Activated CD4-positive, alpha-beta T cell treated with anti-CD3 and anti-CD28 coated beads, Interleukin-2, Interleukin-6, amounts not matched to agents 100 ng/mL and 50 ng/mL, durations not matched to agents 16 hours and 8 hours (primary cell): ENCODE results near the gene GRIN1.
"Not testable (repeated sequence)": the region's sequence is repeated elsewhere in the genome, so short reads cannot be mapped to it uniquely, and the experiment has no call there.

ENCODE experiments used
- DNase-seq: peaks from one replicate; pipeline ENCODE4 v3.0.0-alpha.2; 2020

The GRIN1 gene

DNA sequence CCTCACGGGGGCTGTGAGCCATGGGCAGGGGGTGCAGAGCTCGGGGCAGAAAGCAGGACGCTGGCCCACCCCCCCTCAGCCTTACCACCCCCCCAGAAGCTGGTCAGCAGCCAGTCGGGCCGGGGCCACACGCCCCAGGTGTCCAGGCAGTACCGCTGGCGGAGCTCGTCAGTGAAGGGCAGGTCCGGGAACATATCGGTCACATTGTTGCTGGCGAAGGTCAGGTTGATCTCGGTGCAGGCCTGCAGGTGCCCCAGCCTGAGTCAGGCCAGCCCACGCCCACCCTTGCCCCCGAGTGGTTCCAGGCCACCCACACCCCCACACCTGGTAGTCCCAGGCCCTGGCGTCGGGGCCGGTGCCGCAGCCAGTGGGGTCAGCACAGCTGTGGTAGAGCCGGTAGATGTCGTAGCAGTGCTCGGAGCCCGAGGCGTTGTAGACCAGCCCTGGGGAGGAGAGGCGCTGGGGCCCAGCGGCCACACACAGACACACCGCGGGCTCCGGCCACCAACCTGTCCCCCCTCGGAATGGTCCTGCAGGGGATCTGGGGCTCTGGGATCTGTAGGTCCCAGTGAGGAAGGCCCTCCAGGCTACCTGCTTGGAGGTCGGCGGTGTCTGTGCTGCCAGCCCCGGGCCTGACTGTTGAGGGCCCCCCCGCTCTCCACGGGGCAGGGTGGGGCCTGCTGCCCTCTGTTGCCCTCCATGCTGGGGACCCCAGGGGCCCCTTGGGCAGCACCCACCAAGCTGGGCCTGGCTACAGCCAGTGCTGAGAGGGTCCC lies 27.0 kb upstream of the GRIN1 start:
- DNase-seq: no peak

DNA sequence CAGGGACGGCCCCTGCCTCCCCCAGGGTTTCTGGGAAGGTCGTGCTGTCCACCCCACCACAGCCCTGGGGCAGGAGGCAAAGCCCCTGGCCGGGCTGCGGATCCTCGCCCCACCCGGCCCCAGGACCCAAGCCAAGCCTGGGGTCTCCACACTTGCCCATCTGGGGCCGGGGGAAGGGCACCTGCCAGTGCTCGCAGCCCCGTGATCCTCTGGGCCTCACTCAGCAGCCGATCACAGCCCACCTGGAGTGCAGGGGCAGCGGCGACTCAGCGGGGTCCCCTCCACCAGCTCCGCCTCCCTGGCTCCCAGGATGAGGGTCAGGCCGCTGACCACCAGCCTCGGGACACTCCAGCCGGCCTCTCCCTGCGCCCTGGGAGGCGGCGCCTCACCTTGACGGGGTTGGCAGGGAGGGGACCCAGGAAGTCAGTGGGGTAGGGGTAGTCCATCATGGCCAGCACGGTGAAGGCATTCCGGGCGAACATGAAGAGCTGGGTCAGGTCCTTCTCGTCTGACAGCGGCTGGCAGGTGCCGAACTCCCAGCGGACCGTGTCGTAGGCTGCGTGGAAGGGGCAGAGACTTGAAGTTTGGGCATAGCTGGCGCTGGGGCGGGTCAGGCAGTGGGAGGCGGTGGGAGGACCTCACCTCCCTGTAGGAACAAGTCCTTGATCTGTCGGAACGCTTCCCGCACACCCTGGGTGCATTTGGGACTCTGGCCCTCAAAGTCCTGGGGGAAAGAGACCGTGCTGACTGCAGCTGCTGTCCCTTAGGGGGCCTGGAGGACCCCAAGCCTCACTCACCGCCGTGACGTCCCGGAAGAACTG lies 26.2 kb upstream of the GRIN1 start:
- DNase-seq: no peak

DNA sequence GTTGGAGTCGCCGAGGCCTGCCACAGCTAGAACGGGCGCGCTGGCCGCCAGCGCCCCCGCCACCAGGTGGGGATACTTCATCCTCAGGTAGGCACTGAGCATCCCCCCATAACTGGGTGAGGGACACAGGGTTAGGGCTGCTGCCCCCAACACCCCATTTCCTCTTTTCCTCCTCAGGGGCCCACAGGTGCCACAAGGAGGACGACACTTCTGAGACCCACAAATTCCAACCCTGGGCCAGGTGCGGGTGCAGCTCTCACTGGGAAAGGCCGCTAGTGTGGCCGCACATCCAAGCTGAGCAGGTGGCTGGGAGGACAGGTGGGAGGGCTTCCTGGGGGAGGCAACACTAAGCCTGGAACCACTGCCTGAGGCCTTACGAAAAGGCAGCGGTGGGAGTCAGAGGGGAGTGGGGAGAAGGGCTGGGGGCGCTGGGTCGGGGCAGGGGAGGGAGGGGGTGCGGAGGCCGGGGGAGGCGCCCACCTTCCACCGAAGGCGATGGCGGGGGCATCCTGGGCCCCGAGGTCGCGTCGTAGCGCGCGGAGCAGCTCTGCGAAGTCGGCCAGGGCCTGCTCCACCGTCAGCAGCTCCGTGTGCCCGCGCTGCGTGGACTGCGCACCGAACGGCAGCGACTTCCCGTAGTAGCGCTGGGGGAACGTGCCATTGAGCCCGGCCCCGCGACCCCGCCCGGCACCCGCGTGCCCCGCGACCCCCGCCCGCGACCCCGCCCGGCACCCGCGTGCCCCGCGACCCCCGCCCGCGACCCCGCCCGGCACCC lies 25.4 kb upstream of the GRIN1 start:
- DNase-seq: no peak

DNA sequence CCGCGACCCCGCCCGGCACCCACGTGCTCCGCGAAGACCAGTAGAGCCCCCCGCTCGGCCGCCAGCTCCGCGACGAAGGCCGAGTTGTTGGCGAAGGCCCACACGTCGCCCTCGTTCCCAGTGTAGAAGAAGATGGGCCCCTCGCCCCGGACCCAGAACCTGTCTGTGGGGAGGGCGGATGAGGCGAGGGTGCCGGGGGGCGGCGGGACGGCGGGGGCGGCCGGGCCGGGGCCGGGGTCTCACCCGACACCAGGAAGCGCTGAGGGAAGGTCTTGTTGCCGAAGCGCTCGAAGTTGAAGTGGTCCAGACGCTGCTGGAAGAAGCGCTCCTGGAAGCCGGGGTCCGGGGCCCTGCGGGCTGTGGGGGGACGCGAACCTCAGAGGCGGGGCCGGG lies 24.7 kb upstream of the GRIN1 start:
- no peak for DNase-seq

DNA sequence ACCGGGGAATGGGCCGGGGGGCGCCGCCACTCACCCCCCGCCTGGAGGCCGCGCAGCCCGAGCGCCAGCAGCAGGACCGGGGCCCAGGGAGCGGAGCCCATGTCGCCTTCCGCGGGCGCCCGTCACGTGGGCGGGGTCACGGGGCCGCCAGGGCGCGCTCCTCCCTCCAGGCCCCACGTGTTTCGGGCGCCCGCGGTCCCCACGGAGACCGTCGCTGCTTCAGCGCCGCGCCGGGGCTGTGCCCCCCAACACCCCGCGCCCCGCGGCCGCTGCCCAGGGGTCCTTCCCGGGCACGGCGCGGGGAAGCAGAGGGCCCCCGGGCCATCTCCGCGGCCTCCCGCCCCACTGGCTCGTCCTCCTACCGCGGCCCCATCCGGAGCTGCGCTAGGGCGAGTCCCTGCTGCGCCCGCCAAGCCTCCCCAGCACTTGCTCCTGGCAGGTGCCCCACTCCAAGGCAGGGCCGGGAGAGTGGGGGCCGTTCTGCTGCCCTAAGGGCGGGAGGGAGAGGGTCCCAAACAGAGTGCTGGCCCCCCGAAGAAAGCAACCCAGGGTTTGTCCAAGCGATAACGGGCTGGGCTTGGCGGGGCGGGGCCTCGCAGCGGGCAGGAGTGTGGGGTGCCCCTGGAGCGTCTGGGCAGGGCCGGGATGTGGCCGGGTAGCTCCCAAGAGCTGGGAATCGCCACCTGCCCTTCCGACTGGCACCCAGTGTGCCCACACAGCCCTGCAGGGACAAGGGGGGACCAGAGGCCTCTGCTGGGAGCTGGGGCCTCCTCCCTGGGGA lies 24.2 kb upstream of the GRIN1 start, which contains the start of gene DPP7:
Gene DPP7, minus strand, starts transcription at position 121 of the 781 bp plus-strand sequence. Its CDS starts 20 bp downstream, at position 101.
- peak; percentile 85 for DNase-seq

DNA sequence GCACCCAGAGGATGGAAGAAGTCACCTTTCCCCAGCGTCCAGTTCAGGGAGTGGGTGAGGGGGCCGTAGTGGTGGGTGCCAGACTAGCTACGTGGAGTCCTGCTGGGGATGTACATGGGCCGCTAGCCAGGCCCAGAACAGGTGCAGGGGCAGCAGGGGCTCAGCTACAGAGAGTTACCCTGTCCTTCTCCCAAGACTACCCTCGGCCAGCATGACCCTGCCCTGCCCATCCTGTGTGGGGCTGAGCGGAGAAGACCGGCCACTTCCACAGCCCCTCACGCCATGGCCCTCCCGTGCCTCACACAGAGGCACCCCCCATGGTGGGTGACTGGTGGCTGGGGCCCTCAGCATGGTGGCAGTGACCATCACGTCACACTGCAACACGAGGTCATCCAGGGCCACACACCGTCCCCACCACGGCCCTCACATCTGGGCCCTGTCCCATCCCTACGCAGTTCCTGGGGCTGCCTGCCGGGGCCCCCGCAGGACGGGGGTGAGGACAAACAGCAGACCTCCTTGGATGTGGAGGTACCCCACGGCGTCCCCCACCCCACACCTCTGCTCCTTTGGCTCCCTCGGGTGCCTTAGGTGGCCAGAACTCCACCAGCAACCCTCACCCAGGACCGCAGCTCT lies 23.4 kb upstream of the GRIN1 start:
- DNase-seq: no peak

DNA sequence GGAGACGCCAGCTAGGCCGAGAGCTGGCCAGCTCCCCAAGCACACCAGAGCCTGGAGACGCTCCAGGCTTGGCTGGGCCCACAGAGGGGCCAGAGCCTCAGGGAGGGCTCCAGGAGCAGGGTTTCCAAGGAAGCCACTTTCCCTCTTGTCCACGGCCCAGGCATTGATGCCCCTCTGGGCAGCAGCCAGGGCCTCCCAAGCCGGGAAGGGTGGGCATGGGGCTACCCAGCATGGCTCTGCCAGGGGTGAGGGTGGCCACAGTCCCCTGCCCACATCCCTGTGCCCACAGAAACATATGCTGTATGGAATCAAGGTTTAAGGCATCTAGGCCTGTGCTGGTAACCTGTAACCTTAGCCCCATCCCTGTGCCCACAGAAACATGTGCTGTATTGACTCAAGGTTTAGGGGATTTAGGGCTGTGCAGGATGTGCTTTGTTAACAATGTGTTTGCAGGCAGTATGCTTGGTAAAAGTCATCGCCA lies 22.9 kb upstream of the GRIN1 start:
- no peak for DNase-seq

DNA sequence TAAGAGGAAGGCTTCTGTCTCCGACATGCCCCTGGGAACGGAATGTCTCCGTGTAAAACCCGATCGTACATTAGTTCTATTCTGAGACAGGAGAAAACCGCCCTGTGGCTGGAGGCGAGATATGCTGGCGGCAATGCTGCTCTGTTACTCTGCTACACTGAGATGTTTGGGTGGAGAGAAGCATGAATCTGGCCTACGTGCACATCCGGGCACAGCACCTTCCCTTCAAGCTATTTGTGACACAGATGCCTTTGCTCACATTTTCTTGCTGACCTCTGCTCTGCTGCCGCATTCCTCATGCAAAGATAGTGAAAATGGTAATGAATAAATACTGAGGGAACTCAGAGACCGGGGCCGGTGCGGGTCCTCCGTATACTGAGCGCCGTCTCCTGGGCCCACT lies 22.2 kb upstream of the GRIN1 start:
- DNase-seq: no peak

DNA sequence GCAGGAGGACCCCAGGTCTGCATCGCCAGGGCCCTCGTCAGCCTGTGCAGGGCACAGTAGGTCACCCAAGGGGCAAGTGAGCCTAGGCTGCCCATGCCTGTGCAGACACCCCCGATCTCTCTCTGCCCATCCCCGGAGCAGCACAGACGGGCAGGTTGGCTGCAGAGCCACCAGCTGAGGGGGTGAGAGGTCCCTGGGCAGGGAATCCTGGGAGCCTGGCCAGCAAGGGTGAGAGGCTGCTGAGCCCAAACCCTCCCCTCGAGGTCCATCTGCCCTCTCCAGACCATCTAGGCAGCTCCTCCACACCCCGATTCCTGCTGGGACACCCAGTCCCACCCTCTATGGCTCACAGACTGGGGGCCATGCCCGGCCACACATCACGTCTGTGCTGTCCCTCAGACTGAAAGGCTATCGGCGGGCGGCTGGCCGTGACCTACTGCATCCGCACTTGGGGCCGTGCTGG lies 21.7 kb upstream of the GRIN1 start:
- DNase-seq: no peak

DNA sequence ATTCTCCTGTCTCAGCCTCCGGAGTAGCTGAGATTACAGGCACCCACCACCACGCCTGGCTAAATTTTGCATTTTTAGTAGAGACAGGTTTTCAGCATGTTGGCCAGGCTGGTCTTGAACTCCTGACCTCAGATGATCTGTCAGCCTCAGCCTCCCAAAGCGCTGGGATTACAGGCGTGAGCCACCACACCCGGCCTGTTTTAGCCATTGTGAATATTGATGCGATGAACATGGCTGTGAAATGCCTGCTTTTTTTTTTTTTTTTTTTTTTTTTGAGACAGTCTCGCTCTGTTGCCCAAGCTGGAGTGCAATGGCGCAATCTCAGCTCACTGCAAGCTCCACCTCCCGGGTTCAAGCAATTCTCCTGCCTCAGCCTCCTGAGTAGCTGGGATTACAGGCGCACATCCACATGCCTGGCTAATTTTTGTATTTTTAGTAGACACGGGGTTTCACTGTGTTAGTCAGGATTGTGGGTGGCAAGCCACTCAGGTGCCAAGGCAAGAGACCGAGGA lies 20.8 kb upstream of the GRIN1 start:
- DNase-seq: not testable (repeated sequence)

DNA sequence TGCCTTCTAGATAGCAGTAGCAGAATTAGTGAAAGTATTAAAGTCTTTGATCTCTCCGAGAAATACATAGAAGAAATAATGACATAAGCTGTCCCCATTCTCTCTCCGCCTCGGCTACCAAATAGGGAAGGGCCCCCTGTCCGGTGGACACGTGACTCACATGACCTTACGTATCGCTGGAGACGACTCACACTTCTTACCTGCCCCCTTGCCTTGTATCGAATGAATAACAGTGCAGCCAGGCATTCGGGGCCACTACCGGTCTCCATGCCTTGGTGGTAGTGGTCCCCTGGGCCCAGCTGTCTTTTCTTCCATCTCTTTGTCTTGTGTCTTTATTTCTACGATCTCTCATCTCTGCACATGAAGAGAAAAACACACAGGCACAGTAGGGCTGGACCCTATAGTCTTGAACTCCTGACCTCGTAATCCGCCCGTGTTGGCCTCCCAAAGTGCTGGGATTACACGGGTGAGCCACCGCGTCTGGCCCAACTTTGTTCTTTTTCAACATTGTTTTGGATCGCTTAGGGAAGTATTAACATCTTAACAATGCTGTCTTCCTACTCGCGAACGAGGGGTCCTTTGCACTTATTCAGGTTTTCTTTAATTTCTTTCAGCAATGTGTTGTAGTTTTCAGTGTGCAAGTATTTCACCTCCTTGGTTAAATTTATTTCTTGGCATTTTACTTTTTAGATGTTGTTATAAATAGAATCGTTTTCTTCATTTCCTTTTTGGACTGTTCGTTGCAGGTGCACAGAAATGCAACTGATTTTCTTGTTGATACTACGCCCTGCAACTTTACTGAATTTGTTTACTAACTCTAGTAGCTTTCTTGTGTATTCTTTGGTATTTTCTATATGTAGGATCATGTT lies 16.8 kb upstream of the GRIN1 start:
- DNase-seq: not testable (repeated sequence)

DNA sequence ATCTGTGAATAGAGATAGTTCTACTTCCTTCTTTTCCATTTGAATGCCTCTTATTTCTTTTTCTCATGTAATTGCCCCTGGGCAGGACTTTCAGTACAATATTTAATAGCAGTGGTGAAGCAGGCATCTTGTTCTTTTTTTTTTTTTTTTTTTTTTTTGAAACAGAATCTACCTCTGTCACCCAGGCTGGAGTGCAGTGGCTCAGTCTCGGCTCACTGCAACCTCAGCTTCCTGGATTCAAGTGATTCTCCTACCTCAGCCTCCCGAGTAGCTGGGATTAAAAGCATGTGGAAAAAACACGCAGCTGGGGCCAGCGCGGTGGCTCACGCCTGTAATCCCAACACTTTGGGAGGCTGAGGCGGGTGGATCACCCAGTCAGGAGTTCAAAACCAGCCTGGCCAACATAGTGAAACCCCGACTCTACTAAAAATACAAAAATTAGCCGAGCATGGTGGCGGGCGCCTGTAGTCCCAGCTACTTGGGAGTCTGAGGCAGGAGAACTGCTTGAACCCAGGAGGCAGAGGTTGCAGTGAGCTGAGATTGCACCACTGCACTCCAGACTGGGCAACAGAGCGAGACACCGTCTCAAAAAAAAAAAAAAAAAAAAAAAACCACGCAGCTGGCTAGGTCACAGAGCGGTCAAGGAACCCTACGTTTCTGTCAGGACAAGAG lies 16.0 kb upstream of the GRIN1 start:
- DNase-seq: not testable (repeated sequence)

DNA sequence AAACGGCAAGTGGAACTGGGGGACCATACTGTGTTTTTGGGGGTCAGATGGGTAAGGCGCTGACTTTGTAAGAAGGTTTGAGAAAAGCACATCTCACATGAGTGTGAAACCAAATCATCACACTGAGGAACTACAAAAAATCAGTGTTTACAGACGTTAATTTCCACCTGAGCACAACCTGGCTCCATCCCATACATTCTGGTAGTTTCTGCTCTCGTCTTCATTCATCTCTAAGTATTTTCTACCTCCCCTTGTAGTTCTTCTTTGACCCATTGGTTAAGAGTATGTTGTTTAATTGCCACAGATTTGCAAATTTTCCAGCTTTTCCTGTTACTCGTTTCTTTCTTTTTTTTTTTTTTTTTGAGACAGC lies 15.5 kb upstream of the GRIN1 start:
- no peak for DNase-seq

DNA sequence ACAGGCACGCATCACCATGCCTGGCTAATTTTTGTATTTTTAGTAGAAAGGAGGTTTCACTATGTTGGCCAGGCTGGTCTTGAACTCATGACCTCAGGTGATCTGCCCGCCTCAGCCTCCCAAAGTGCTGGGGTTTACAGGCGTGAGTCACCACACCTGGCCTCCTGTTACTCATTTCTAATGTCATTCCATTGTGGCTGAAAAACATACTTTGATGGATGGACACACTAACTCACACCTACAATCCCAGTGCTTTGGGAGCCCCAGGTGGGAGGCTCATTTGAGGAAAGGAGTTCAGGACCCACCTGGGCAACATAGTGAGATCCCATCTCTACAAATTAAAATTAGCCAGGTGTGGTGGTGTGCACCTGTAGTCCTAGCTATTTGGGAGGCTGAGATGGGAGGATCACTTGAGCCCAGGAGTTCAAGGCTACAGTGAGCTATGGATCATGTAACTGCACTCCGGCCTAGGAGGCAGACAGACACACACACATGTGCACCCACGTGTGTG lies 14.9 kb upstream of the GRIN1 start:
- not testable (repeated sequence) for DNase-seq

DNA sequence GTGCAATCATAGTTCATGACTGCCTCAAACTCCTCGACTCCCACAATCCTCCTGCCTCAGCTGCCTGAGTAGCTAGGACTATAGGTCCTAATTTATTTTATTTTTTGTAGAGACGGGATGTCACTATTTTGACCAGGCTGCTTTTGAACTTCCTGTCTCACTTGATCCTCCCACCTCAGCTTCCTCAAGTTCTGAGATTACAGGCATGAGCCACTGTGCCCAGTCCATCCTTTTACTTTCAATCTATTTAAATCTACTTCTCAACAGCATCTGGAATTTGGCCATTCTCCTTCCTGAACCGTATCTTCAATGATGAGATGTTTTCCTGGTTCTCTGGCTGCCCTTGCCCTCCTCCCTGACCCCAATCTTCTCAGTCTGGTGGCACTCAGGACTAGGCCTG lies 12.2 kb upstream of the GRIN1 start:
- DNase-seq: no peak

DNA sequence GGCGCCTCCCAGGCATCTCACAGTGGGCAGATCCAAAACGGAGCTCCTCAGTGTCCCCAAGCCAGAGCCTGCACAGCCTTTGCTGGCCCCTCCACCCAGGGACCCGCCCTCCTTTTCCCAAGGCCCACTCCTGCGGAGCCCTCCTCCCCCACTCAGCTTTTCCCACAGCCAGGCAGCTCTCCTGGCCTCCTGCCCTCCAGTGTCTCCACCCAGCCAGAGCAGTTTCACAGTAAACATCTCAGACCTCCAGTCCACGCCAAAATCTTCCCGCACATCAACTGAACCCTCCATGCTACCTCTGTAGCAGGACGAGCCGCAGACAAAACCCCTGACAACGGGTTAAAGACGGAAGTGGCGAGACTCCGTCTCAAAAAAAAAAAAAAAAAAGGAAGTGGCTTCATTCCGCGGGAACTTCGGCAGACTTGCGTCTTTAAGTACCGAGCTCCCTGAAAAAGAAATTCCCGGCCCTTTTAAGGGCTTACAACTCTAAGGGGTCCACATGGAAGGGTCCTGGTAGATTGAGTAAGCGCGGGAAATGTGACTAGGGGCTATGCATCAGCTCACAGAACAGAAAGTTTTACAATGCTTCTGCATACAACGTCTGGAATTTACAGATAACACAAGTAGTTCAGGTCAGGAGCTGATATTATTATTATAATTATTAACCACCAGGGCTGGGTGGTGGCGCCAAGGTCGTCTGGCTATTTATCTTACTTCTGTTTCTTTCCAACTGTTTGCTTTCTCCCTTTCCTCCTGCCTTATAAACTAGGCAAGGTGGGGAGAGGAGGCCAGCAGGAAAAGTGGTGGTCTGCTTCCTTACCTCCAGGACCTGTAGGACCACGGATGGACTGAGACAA lies 11.4 kb upstream of the GRIN1 start:
- DNase-seq: peak; percentile 56

DNA sequence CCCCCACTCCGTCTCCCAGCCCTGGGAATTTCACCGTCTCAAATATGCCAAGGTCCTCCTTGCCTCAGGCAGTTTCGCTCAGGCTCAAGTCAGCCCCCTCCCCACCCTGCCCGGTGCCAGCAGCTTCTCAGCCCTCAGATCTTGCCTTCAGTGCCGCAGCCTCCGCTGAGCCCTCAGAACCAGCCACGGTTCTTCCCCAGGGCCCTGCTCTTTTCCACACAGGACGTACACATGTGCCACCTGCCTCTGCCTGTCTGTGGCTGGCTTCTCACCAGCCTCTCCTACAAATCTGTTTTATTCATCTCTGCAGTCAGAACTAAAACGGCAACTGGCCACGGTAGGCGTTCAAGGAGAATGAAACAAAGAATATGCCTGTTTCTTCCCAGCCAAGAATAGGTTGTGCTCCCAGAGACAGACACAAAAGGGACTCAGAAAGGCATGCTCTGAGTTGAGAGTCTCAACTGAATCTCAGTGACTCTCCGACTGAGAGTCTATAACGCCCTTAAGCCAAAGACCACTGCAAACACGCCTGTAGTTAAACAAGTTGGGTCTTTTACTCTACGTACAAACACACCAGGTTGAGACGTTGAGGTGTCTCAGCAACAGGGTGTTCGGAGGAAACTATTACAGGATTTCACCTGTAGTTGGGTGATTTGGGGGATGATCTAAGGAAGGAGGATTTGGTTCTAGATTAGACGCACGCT lies 10.6 kb upstream of the GRIN1 start:
- DNase-seq: peak; percentile 50

DNA sequence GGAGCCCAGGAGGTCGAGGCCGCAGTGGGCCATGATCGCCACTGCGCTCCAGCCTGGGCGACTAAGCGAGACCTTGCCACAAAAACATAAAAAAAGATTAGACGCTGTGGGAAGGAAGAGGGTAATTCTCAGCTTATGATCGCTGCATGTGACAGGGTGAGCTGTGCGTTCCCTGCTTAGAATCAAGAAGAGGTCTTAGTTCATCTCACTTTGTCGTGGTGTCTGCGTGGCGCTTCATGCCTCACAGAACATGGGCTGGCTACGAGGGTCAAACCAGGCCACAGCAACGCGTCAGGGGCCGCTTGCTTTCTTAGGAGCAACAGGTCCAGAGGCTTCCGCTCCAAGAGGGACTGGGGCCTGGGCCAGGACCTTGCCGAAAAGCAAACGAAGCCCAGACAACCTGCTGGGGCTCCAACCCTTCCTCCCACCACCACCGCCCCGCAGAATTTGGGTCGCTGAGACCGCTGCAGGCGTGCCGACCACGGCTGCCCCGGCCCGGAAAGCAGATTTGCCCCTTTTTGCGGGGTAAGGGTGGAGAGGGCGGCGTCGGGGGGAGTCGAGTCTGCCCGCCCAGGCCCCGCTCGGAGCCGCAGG lies 10.0 kb upstream of the GRIN1 start:
- peak; percentile 38 for DNase-seq
